NB4 (cell line): ENCODE data around the gene GPBP1.

Source experiments
- MYC ChIP-seq: IDR thresholded peaks from 2 replicates; pipeline ENCODE4 v1.6.1; 2011; ENCODE audit warnings: low read depth, low read length
- POLR2A ChIP-seq: IDR thresholded peaks from 2 replicates; pipeline ENCODE4 v1.6.1; 2011; ENCODE audit warnings: mild to moderate bottlenecking; ENCODE audit not compliant: insufficient read length; ENCODE audit errors: extremely low read depth
- TF ChIP-seq, protein P1 (sequence below): IDR thresholded peaks from one replicate; pipeline ENCODE4 v1.5.1; 2012; ENCODE audit warnings: low read depth, low read length

DNA sequence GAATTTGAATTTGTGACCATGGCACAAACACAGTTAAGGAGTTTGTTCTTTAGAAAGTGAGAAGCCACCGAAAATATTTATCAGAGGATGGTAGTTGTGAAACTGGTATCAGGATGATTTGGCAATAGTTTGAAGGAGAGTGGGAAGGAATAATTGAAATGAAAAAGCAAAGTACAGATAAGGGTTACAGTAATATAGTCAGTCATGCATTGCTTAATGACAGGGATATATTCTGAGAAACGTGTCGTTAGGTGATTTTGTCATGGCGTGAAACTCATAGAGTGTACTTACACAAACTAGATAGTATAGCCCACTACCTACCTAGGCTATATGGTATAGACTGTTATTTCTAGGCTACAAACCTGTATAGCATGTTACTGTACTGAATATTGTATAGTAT, 84.2 kb downstream of the GPBP1 start:
- TF ChIP-seq POLR2A: no peak
- TF ChIP-seq, protein P1, sequence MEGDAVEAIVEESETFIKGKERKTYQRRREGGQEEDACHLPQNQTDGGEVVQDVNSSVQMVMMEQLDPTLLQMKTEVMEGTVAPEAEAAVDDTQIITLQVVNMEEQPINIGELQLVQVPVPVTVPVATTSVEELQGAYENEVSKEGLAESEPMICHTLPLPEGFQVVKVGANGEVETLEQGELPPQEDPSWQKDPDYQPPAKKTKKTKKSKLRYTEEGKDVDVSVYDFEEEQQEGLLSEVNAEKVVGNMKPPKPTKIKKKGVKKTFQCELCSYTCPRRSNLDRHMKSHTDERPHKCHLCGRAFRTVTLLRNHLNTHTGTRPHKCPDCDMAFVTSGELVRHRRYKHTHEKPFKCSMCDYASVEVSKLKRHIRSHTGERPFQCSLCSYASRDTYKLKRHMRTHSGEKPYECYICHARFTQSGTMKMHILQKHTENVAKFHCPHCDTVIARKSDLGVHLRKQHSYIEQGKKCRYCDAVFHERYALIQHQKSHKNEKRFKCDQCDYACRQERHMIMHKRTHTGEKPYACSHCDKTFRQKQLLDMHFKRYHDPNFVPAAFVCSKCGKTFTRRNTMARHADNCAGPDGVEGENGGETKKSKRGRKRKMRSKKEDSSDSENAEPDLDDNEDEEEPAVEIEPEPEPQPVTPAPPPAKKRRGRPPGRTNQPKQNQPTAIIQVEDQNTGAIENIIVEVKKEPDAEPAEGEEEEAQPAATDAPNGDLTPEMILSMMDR: no peak
- no peak for TF ChIP-seq MYC
